Uterus (tissue), 2 donors: Measurements from ENCODE around the gene SLC6A1.

Experiments used
- POLR2A ChIP-seq, 2 donors: fragments of 450-650 bp; IDR thresholded peaks; one replicate each; pipeline ENCODE4 v1.6.1; 2016; ENCODE audit warnings: antibody characterized with exemption in 2 of 2, mild to moderate bottlenecking in 1 of 2, moderate library complexity in 1 of 2
- TF ChIP-seq, protein P1 (sequence below), 4 experiments: fragments of 200-600 bp in 2 of 4; fragments of 450-650 bp in 2 of 4; sonication (generic) in 2 of 4; IDR thresholded peaks; one replicate each; pipeline ENCODE4 v1.5.1; 2016 to 2019; ENCODE audit warnings: antibody characterized with exemption in 4 of 4, mild to moderate bottlenecking in 2 of 4, moderate library complexity in 1 of 4

DNA sequence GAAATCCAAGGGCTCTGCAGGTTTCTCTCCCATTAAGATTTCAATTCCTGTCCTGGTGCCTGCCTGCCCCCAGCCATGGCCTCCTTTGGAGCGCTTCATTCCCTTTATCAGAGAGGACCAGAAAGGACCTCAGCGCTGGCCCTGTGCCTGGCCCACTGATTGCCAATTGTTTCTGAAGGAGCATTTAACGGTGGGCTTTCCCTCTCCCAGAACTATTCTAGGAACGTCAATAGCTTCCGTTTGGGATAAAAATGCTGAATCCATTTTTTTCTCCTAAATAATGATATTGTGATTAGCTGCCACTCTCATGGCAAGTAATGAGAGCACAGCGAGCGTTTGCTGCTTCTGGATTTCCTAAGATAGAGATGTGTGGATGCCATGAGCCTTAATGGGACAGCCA, 12.2 kb upstream of the SLC6A1 start:
- TF ChIP-seq, protein P1, sequence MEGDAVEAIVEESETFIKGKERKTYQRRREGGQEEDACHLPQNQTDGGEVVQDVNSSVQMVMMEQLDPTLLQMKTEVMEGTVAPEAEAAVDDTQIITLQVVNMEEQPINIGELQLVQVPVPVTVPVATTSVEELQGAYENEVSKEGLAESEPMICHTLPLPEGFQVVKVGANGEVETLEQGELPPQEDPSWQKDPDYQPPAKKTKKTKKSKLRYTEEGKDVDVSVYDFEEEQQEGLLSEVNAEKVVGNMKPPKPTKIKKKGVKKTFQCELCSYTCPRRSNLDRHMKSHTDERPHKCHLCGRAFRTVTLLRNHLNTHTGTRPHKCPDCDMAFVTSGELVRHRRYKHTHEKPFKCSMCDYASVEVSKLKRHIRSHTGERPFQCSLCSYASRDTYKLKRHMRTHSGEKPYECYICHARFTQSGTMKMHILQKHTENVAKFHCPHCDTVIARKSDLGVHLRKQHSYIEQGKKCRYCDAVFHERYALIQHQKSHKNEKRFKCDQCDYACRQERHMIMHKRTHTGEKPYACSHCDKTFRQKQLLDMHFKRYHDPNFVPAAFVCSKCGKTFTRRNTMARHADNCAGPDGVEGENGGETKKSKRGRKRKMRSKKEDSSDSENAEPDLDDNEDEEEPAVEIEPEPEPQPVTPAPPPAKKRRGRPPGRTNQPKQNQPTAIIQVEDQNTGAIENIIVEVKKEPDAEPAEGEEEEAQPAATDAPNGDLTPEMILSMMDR (IDR thresholded peaks at IDR 0.05) = no peak
- TF ChIP-seq POLR2A (IDR thresholded peaks at IDR 0.05) = no peak
